ENCODE data around the gene GRID2.

Gene GRID2

DNA sequence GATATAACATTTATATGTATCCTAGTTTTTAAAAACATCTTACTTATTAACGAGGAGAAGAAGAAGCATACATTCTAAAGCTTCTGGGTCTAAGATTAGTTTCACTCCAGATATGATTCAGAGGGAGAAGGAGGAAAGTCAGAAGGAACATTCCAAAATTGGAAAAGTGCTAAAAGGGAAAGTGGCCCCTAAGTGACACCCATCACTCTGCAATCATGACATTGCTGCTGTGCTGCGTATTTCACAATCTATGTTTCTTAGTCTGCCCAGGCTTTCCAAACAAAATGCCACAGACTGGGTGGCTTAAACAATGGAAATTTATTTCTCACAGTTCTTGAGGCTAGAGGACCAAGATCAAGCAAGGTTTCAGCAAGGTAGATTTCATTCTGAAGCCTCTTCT is 1452.3 kb downstream of the GRID2 start:
- Histone ChIP-seq H3K4me1 (no peaks in the 10 kb centered on the region), H3K9me3 (ENCODE audit: control insufficient read depth, low read length) (no peaks in the 10 kb centered on the region), H3K79me2 (no peaks in the 10 kb centered on the region), H2AFZ (no peak overlapping the region), H3K9ac (no peak overlapping the region), H3K27me3 (ENCODE audit: control insufficient read depth, insufficient read depth, low read length) (no peaks in the 10 kb centered on the region), H3K36me3 (ENCODE audit: control insufficient read depth, insufficient read depth, low read length) (no peaks in the 10 kb centered on the region), H3K27ac (no peak overlapping the region), H3K4me3 (ENCODE audit: low read depth, low read length) (no peak overlapping the region), H3K4me2 (ENCODE audit: low read length) (no peak overlapping the region)
- no peak for TF ChIP-seq CTCF (IDR thresholded peaks at IDR 0.05)

- H3K79me2 ChIP-seq: no peaks in the 10 kb centered on the region
- H2AFZ ChIP-seq: no peak overlapping the region
- no peak overlapping the region for H3K4me2 ChIP-seq (ENCODE audit: low read length)
- TF ChIP-seq CTCF (IDR thresholded peaks at IDR 0.05): no peak
- H3K36me3 ChIP-seq (ENCODE audit: control insufficient read depth, insufficient read depth, low read length): no peaks in the 10 kb centered on the region
- H3K9ac ChIP-seq: no peak overlapping the region
- no peak overlapping the region for H3K4me3 ChIP-seq (ENCODE audit: low read depth, low read length)
- no peaks in the 10 kb centered on the region for H3K4me1 ChIP-seq
- H3K27ac ChIP-seq: no peak overlapping the region
- H3K9me3 ChIP-seq (ENCODE audit: control insufficient read depth, low read length): no peaks in the 10 kb centered on the region
- H3K27me3 ChIP-seq (ENCODE audit: control insufficient read depth, insufficient read depth, low read length): no peaks in the 10 kb centered on the region
Measured at GRCh38 chr4:93759506-93759905, 1455.7 kb downstream of the GRID2 start.

GRCh38 chr4:93760284-93760683 is 1456.5 kb downstream of the GRID2 start:
- no peaks in the 10 kb centered on the region for H3K9me3 ChIP-seq (ENCODE audit: control insufficient read depth, low read length)

DNA sequence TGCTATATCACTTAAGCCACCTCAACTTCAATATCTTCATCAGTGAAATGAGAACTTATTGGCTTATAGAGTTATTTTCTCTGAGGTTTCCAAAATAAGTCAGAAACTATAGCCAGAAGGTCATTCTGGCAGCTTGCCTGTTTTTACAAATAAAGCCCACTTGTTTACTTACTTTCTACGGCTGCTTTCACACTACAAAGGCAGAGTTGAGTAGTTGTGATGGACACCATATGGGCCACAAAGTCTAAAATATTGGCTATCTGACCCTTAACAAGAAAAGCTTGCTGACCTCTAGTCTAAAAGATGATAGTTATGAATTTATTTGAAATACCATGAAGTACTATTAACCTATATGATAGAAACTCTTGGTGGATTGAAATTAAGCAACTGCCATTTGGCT is 1457.5 kb downstream of the GRID2 start:
- no peak overlapping the region for H3K4me3 ChIP-seq (ENCODE audit: low read depth, low read length)
- H3K9ac ChIP-seq: no peak overlapping the region
- H3K27ac ChIP-seq: no peak overlapping the region
- no peaks in the 10 kb centered on the region for H3K4me1 ChIP-seq
- no peaks in the 10 kb centered on the region for H3K36me3 ChIP-seq (ENCODE audit: control insufficient read depth, insufficient read depth, low read length)
- H3K4me2 ChIP-seq (ENCODE audit: low read length): no peak overlapping the region
- no peak overlapping the region for H2AFZ ChIP-seq
- H3K9me3 ChIP-seq (ENCODE audit: control insufficient read depth, low read length): no peaks in the 10 kb centered on the region
- TF ChIP-seq CTCF (IDR thresholded peaks at IDR 0.05): no peak
- no peaks in the 10 kb centered on the region for H3K27me3 ChIP-seq (ENCODE audit: control insufficient read depth, insufficient read depth, low read length)
- H3K79me2 ChIP-seq: no peaks in the 10 kb centered on the region

More at GRCh38 chr4:93760284-93760683, 1456.5 kb downstream of the GRID2 start:
- Histone ChIP-seq H3K4me1 (no peaks in the 10 kb centered on the region), H3K79me2 (no peaks in the 10 kb centered on the region), H3K36me3 (ENCODE audit: control insufficient read depth, insufficient read depth, low read length) (no peaks in the 10 kb centered on the region), H3K27ac (no peak overlapping the region), H3K27me3 (ENCODE audit: control insufficient read depth, insufficient read depth, low read length) (no peaks in the 10 kb centered on the region), H3K4me3 (ENCODE audit: low read depth, low read length) (no peak overlapping the region), H3K9ac (no peak overlapping the region), H2AFZ (no peak overlapping the region), H3K4me2 (ENCODE audit: low read length) (no peak overlapping the region)
- no peak for TF ChIP-seq CTCF (IDR thresholded peaks at IDR 0.05)

DNA sequence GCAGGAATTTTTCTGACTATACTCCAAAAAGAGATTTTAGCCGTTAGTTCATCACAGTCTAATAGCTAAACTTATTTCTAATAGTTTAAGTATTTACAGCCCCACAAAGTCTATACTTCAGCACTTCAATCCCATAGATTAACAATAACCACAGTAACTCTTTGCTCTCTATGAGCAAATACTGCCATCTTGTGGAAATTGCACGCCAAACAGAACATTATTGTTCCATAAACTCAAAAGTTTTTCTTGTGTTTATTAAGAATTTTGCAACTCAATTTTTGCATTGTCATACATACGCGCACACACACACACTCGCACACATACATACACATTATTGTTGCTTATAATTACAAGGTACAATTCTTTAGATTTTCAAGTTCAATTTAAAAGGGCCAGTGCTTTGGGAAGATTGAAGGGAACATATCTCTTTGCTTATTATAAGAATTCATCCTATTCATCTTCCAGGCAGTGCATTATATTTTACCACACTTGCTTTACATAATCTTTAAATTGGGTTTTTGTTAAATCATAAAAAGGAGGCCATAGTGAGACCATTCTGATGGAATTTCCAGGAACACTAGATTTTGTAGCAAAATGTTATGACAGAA is 1461.0 kb downstream of the GRID2 start:
- no peaks in the 10 kb centered on the region for H3K9me3 ChIP-seq (ENCODE audit: control insufficient read depth, low read length)
- no peak overlapping the region for H2AFZ ChIP-seq
- H3K4me3 ChIP-seq (ENCODE audit: low read depth, low read length): no peak overlapping the region
- H3K9ac ChIP-seq: no peak overlapping the region
- TF ChIP-seq CTCF (IDR thresholded peaks at IDR 0.05): peak; percentile 34
- no peak overlapping the region for H3K4me2 ChIP-seq (ENCODE audit: low read length)
- H3K79me2 ChIP-seq: no peaks in the 10 kb centered on the region
- no peak overlapping the region for H3K27ac ChIP-seq
- H3K27me3 ChIP-seq (ENCODE audit: control insufficient read depth, insufficient read depth, low read length): no peaks in the 10 kb centered on the region
- H3K4me1 ChIP-seq: no peaks in the 10 kb centered on the region
- H3K36me3 ChIP-seq (ENCODE audit: control insufficient read depth, insufficient read depth, low read length): no peaks in the 10 kb centered on the region
